Measurements from ENCODE around the gene CTDSPL.

CTDSPL gene

DNA sequence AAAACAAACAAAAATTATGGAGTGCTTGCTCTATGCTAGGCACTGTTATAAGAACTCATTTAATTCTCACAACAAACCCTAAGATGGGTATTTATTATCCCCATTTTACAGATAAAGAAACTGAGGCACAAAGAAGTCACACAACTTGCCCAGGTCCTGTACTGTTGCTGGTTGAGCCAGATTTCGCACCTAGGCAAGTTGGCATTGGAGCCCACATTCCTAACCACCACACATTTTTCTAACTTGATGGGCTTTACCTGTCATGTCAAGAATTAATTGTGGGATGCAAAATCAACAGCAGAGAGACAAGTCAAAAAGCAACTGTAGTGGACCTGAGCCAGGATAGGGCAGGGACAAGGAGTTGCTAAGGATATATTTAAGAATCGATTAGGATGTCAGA, 81.0 kb downstream of the CTDSPL start:
- no peak for DNase-seq (ENCODE audit: low read depth in 2 of 2)

- no peak for DNase-seq (ENCODE audit: low read depth in 2 of 2)
Measured at GRCh38 chr3:37943126-37943525, 81.4 kb downstream of the CTDSPL start.

DNA sequence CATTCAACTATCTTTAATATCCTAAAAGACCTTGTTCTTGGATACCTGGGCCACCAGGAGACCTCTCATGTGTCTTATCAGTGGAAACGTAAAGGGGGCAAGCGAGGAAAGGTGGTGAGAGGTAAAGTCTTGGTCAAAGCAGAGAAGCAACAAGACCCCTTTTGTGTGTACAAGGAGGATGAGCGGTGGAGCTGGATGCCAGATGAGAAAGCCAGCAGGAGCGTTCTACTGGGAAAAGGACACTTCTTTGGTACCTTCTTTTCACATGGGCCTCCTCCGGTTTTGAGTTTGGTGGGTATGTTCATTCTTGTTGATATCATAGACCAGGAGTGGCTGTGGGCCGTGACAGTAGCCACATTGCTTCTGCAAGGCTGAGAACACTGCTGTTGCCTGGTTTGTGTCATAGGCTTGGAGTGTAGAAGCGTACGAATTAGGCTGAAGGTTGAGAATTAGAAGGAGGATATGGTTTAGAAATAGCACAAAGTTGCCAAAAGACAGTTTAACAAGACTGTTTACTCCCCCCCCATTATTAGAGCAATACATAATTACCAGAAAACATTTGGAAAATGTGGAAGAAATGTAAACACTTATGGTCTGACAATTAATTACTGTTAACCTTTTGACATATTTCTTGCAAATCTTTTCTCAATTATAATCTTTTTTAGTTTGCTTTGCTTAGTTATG, 82.1 kb downstream of the CTDSPL start:
- no peak for DNase-seq (ENCODE audit: low read depth in 2 of 2)

DNA sequence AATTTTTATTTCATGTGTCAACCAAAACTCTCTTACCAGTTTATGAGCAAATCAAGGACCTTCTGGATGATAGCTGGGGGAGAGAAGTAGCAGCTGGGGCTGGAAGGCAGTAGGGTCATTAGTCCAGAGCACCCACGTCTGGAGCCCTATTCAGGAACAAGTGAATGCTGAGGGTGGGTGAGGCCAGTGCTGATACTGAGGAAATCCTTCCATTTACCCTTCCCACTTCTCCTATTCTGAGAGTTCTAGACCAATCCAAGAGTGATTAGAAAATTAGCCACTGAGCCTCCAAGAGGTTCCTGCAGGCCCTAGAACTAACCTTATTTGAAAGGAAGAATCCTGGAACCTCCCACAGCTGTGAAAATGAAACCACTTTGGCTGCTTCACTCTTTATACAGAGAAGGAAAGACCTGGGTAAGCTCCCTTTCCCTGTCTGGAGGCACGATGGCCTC, 82.7 kb downstream of the CTDSPL start:
- DNase-seq (ENCODE audit: low read depth in 2 of 2): no peak

DNA sequence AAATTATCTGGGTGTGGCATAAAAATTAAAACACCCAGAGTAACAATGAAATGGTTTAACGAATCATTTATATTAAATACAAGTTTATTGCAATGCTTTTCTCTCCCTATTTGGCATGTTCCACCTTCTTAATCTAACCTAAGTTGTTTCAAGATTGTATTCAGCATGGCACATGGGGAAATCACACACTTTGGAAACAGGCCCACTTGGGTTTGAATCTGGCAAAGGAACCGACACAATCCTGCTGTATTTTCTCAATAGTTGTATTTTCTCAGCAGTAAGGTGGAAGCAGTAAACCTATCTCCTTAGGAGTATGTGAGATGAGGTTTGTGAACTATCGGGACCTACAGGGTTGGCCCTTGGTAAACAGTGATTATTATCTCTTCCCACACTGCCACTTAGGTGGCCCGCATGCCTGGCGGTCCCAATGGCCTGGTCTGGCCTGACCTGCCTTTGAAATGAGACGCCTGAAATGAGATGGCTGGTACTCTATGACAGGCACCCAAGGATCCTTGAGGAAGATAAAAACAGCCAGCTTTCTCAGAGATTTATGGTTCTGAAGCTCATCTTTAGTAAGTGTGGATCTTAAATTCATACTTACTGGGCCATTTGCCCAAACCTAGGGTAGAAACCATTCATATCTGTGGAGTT, 83.6 kb downstream of the CTDSPL start:
- DNase-seq (ENCODE audit: low read depth in 2 of 2): no peak

DNA sequence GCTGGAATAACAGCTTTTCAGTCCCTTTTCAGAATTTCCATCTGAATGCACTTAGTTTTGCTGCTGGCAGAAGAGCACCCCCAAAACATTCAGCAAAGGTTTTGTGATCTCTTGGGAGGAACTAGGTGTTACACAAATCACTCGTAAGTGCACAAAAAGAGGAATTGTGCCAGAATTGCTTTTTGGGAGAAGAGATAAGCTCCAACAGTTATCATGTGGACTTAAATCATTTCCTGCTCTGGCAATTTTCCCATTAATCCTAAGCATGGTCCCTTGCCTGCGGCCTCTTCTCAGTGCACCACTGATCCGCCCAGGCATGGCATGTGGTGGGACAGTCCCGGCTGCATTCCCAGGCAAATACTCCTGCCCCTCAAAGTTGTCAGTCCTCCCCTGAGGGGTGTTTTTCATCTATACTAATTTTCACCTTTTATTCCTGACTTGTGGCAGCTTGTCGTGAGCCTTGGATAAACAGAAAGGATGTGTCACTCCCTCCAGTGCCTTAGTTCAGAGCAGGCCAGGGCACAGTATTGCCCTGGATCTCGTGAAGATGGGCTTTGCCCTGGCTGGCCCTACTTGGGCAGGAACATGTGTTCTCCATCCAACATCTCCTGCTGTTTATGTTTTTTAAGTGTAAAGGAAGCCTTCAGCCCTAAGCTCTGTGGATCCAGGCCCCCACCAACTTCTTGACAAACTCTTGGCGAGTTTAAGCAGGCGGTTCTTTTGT, 84.3 kb downstream of the CTDSPL start:
- no peak for DNase-seq (ENCODE audit: low read depth in 2 of 2)

- DNase-seq (ENCODE audit: low read depth in 2 of 2): no peak
Measured at GRCh38 chr3:37946531-37946889, 84.8 kb downstream of the CTDSPL start.

- DNase-seq (ENCODE audit: low read depth in 2 of 2): no peak
Measured at GRCh38 chr3:37949866-37950265, 88.2 kb downstream of the CTDSPL start.

DNA sequence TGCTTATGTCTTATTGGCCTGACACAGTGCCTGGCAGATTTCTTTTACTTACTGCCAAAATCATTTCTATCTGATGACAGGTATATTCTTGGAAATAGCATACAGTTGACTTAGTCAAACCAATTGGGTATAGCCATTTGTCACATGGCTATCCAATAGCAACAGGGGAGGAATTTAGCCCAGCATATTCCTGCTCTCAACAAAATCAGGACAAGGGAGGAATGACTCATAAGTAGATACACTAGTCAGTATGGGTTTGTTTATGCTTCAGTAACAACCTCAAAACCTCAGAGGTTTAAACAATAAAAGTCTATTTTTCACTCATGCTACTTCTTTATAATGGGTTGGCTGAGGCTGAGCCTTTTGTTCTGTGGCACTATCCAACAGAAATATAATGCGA, 90.9 kb downstream of the CTDSPL start:
- no peak for DNase-seq (ENCODE audit: low read depth in 2 of 2)

DNA sequence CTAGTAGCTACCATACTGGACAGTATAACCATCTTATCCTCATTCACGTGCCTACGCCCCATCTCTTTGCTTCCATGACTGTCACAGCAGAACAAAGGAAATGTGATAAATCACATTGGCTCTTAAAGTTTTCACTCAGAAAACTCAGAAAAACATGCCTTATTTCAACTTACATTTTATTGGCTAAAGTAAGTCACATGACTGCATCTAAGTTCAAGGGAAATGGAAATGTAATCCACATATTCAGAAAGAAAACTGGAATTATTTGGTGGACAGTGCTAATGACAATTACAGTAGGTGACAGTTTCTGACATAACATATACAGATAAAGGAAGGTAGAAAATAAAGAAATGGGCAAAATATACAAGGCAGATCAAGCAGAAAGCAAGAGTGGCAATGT, 91.5 kb downstream of the CTDSPL start:
- DNase-seq (ENCODE audit: low read depth in 2 of 2): no peak

DNA sequence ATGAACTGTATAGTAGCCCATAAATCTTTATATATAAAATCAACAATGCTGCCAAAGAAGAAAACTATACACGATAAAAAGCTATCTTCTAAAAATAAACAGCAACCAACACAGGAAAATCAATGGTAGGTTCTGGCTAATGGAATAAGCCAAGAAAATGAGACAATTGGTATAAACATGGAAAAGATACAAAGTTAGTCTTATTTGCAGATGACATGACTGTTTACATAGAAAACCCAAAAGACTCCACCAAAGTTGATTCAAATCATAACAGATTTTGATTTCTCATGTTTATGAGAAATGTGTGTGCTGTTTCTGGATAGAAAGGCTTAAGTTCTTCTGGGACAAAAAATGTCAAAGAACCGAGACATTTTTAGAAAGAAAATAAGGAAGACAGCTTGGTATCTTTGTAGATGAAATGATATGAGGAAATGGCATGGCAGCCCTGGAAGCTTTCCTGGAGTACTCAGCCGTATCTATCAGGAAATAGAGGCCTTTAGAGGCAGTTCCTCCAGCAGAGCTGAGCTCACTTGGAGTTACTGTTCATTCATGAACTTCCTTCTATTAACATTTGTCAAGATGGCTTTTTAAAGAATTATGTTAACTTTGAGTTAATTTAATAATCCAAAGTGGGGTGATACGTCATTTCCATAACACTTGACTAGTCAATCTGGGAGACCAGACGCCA, 92.2 kb downstream of the CTDSPL start:
- DNase-seq (ENCODE audit: low read depth in 2 of 2): no peak

GRCh38 chr3:37954881-37955280, 93.2 kb downstream of the CTDSPL start:
- no peak for DNase-seq (ENCODE audit: low read depth in 2 of 2)

DNA sequence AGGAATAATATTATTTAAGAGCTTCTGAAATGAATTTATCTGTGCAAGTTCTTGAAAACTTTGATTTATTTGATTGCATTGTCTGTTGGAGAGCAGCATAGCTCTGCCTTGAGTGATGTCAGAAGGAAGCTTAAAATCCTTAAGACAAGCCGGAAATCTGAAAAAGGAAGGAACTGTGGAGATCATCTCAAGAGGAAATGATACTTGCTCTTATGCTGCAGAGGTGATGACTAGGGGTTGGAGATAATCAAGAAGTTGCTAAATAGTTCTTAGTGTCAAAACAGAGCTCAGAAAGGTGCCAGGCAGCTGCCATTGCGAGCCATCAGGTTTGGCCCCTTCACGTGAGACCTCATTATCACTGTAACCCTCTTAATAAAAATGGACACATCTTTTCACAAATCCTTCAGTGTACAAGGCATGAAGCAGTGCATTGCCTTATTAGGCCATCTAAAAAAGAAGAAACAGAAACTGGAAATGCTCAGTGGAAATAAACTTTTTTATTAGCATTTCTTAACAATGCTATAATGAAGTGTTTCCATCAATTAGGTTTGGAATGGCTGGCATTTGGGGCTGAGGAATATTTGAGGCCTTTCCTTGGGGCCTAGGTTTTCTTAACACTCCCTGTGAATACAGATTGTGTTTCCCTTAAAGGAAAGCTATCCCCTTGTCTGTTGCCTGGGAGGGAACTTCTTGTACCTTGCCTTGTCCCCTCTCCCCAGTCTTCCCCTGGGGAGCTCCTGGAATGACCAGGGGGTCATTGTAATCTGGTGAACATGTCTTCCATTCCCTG, 94.4 kb downstream of the CTDSPL start:
- DNase-seq (ENCODE audit: low read depth in 2 of 2): no peak

- DNase-seq (ENCODE audit: low read depth in 2 of 2): no peak
Measured at GRCh38 chr3:37956723-37957538, 95.3 kb downstream of the CTDSPL start.

DNA sequence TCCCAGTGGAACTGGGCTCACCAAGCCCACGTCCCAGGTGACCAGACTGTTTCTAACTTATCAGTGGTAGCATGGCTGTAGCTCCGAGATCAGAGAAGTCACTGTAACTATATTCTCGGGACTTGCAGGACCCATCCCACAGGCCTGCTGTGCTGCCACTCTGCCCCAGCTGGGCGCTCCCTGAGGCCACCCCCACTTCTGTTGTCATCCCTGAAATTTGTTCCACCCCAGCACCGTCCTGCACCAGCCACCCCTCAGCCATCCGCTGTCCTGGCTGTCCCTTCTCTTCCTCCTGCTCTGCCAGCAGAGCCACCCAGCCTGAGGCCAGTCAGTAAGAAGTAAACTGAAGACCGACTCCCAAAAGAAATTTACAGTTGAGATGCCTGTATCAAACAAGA, 95.9 kb downstream of the CTDSPL start:
- no peak for DNase-seq (ENCODE audit: low read depth in 2 of 2)

DNA sequence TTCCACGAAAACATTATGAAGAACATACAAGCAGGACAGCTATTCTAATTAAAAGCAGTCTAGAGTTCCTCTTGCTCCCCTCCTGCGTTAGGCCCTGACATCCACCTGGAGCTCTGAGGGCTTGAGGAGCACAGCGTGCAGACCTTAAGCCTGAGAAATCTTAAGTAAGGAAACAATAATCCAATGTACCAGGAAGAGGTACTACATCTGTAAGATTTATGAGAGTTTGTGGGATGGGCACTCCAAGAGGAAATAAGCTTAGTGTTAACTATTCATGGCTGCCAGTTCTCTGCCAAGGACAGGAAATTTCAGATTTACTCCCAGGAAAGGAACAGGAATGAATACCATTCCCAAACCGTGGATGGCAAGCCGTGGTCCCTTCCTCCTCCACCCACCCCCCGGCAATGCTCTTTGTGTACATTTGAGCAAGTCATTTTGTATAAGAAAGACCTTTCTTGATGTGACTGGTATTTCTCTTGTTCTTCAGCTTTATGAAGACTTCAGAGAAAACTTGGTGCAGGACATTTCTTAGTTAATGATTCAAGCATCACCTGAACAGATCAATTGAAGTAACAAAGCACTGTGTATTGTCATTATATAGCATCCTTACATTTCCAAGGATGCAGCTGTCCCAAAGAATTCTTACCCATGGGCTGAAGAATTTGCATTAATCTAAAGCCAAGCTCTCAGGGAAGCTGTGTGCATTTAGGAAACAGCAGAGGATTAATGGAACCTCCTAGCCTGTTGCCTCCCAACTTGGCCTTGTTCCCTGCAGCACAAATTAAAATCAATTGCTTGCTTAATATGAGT, 100.1 kb downstream of the CTDSPL start:
- no peak for DNase-seq (ENCODE audit: low read depth in 2 of 2)

DNA sequence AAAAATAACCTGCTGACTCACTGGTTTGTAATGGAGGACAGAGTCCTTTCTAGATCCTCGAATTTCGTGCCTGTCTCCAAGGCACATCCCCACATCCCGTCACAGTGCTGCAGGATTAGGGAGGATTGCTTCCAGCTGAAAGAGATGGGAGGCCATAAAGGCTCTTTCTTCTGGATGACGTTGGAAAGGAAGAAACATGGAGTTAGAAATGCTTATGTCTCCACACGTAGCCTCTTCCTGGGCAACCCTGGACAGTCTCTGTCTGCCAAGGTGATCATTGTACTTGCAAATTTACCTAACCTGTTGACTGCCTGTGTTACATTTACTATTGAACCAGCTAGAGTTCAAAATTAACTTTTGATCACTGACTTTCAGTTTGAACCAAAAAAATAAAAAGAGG, 101.3 kb downstream of the CTDSPL start:
- DNase-seq (ENCODE audit: low read depth in 2 of 2): no peak

DNA sequence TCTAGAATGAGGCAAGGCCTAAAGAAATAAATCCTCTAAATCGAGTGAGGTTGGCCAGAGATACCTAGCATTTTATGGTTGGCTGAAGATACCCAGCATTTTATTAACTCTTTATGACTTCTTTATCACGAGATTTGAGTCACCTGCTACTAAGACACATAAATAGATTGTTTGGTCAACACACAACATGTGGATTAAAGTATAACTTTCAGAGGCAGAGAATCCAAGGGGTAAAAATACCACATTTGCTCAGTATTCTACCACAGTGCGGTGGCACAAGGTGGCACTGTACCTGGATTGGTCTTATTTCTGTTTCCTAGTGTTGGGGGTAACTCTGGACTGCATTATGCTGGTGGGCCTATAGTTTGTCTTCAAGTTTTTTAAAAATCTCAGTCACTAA, 102.0 kb downstream of the CTDSPL start:
- DNase-seq (ENCODE audit: low read depth in 2 of 2): no peak

GRCh38 chr3:37964146-37964545, 102.5 kb downstream of the CTDSPL start:
- no peak for DNase-seq (ENCODE audit: low read depth in 2 of 2)

DNA sequence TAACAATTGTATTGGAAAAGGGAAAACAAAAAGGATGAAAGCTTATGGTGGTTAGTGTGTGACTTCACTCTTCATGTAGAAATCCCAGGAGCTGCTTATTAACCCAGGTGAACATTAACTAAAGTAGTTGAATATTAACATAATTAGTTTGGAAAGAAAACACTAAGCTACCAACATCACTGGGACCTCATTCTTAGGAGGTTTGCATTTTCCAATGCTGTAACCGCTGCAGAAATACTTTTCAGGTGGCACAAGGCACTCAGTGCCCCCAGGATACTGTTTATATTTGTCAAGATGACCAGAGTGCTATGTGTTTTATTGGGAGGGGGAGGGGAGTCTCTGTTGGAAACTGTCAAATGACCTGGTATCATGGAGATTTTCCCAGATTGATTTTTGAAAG, 103.0 kb downstream of the CTDSPL start:
- no peak for DNase-seq (ENCODE audit: low read depth in 2 of 2)
